ENCODE results near the gene PPP2R2D. TPM values are rescaled to one million over a fixed set of nuclear protein-coding genes. Genes with fewer than 3 reads are reported as not detected.

PPP2R2D gene
- total RNA-seq, 4 donors from 2014 or later: 22.4 to 33.7 (median 29.1) TPM

DNA sequence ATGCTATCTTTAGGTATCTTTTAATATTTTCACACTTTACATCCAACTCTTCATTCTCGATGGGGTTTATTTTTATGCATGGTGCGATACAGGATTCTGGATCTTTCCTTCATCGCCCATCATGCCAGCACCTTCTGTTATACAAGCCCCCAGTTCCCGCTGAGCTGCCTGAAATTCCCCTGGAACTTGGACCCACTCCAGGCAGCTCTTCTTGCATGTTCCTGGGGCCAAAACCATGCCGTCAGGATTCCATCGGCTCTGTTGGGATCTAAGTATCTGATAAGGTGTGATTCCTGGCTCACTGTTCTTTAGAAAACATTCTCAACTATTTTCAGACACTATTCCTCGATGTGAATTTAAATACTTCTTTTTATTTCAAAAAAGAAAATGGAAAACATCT, 40.5 kb upstream of the PPP2R2D start:
- intact Hi-C loops (cut with DNase I; ENCODE audit: low total_unique reads): no loop called here
- no peak for DNase-seq
- Histone ChIP-seq H3K36me3 (no peaks in the 10 kb centered on the region), H3K27ac (no peak overlapping the region), H3K27me3 (peaks cover 3 to 16% (median 11%) of the 10 kb centered on the region in 3 donors), H3K4me3 (no peak overlapping the region), H3K4me1 (no peaks in the 10 kb centered on the region), H3K9me3 (no peaks in the 10 kb centered on the region)
- TF ChIP-seq, protein P1, sequence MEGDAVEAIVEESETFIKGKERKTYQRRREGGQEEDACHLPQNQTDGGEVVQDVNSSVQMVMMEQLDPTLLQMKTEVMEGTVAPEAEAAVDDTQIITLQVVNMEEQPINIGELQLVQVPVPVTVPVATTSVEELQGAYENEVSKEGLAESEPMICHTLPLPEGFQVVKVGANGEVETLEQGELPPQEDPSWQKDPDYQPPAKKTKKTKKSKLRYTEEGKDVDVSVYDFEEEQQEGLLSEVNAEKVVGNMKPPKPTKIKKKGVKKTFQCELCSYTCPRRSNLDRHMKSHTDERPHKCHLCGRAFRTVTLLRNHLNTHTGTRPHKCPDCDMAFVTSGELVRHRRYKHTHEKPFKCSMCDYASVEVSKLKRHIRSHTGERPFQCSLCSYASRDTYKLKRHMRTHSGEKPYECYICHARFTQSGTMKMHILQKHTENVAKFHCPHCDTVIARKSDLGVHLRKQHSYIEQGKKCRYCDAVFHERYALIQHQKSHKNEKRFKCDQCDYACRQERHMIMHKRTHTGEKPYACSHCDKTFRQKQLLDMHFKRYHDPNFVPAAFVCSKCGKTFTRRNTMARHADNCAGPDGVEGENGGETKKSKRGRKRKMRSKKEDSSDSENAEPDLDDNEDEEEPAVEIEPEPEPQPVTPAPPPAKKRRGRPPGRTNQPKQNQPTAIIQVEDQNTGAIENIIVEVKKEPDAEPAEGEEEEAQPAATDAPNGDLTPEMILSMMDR (IDR thresholded peaks at IDR 0.05 in 4 of 5, conservative IDR thresholded peaks at IDR 0.05 in 1 of 5): no peak
- TF ChIP-seq POLR2A (IDR thresholded peaks at IDR 0.05): no peak
- no peak for ATAC-seq
- in situ Hi-C loops (cut with MboI; ENCODE audit: low sequenced_read_pairs in 4 of 4): no loop called here

DNA sequence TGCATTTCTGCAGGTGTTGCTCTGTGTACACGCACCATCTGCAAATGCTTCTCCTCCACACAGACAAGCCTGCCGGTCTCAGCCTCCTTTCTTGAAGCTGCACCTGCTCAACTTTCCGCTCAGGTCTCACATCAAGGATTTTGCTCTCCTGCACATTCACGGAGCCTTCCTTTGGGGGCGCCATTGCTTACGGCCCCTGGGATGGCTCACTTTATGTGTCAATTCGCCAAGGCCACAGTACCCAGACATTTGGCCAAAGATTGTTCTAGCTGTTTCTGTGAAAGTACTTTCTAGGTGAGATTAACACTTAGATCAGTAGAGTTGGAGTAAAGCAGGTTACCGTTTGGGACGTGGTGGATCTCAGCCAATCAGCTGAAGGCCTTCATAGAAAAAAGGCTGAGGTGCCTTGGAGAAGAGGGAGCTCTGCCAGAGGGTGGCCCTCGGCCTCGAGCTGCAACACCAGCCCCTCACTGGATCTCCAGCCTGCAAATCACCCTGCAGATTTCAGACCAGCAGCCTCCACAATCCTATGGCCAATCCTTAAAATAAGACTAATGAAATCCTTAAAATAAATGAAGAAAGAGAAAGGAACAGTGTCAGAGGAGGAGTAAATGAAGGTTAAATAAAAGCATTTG, 39.9 kb upstream of the PPP2R2D start:
- in situ Hi-C loops (cut with MboI; ENCODE audit: low sequenced_read_pairs in 4 of 4) (no loop called here), intact Hi-C loops (cut with DNase I; ENCODE audit: low total_unique reads) (no loop called here)
- Histone ChIP-seq H3K27me3 (peaks cover 3 to 16% (median 11%) of the 10 kb centered on the region in 3 donors), H3K4me1 (no peaks in the 10 kb centered on the region), H3K27ac (no peak overlapping the region), H3K9me3 (no peaks in the 10 kb centered on the region), H3K4me3 (no peak overlapping the region), H3K36me3 (no peaks in the 10 kb centered on the region)
- TF ChIP-seq, protein P1 (IDR thresholded peaks at IDR 0.05 in 4 of 5, conservative IDR thresholded peaks at IDR 0.05 in 1 of 5): no peak
- ATAC-seq (no peak), DNase-seq (no peak)

DNA sequence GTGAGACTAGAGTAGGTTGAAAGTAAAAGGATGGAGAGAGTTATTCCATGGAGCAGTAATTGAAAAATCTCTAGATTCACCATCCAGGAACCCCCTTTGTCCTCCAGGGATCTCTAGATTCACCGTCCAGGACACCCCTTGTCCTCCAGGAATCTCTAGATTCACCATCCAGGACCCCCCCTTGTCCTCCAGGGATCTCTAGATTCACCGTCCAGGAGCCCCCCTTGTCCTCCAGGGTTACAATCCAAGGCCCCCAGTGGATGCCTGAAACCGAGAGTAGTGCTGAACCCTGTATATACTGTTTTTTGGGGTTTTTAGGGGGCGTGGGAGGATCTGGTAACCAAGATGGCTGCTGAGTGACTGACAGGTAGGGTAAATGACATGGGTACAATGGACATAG, 38.3 kb upstream of the PPP2R2D start:
- in situ Hi-C loops (cut with MboI; ENCODE audit: low sequenced_read_pairs in 4 of 4): no loop called here
- no peak overlapping the region for H3K27ac ChIP-seq
- H3K36me3 ChIP-seq: no peaks in the 10 kb centered on the region
- TF ChIP-seq, protein P1 (IDR thresholded peaks at IDR 0.05 in 4 of 5, conservative IDR thresholded peaks at IDR 0.05 in 1 of 5): no peak
- no peak for TF ChIP-seq POLR2A (IDR thresholded peaks at IDR 0.05)
- H3K27me3 ChIP-seq: peaks cover 0 to 11% (median 6%) of the 10 kb centered on the region in 3 donors
- no peak overlapping the region for H3K4me3 ChIP-seq
- DNase-seq (no peak), ATAC-seq (no peak)
- intact Hi-C loops (cut with DNase I; ENCODE audit: low total_unique reads): no loop called here
- no peaks in the 10 kb centered on the region for H3K4me1 ChIP-seq
- H3K9me3 ChIP-seq: no peaks in the 10 kb centered on the region

DNA sequence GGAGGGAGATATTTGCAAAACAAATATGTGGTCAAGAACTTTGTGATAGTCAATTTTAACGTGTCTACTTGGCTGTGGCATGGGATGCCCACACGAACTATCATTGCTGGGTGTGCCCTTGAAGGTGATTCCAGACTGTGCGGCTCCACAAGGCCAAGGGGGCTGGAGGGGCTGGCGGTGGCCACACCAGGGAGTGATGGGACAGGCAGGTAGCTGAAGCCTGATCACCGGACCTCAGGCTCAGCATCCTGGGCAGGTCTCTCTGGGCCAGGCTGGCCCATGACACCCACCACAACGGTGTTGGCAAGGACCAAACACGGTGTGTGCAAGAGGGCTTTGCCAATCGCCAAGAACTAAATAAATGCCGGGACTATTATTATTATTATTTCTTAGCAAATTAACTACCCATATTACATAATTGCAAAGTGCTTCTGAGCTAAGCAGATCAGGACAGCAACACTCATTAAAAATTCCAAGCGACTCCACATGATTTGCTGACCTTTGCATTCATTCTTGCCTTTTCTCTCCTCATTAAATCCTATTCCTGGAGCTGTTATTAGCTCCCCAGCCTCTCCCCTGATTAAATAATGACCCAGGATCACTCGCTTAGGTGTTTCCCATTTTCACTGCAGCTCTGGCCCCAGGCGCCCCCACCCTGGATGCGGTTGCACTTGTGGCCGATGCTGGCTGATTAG, 35.4 kb upstream of the PPP2R2D start:
- H3K36me3 ChIP-seq: no peaks in the 10 kb centered on the region
- H3K27ac ChIP-seq: no peak overlapping the region
- no peaks in the 10 kb centered on the region for H3K4me1 ChIP-seq
- H3K27me3 ChIP-seq: peaks cover 0 to 11% (median 0%) of the 10 kb centered on the region in 3 donors
- no peak for DNase-seq
- no peak for ATAC-seq
- no peaks in the 10 kb centered on the region for H3K9me3 ChIP-seq
- in situ Hi-C loops (cut with MboI; ENCODE audit: low sequenced_read_pairs in 4 of 4): no loop called here
- H3K4me3 ChIP-seq: no peak overlapping the region
- intact Hi-C loops (cut with DNase I; ENCODE audit: low total_unique reads): no loop called here
- TF ChIP-seq, protein P1 (IDR thresholded peaks at IDR 0.05 in 4 of 5, conservative IDR thresholded peaks at IDR 0.05 in 1 of 5): no peak
- TF ChIP-seq POLR2A (IDR thresholded peaks at IDR 0.05): no peak

All from gastrocnemius medialis (tissue), 4 donors.